T follicular helper cell (primary cell): ENCODE data around the gene DACT1.
"Not testable (repeated sequence)": the region's sequence is repeated elsewhere in the genome, so short reads cannot be mapped to it uniquely, and the experiment has no call there.

Source experiments
- DNase-seq: peaks from one replicate; pipeline ENCODE4 v3.0.0-alpha.2; 2020; ENCODE audit warnings: low read depth
- total RNA-seq, 2 experiments: gene quantifications; one replicate each; lab custom pipeline; 2026; lab: John Stamatoyannopoulos, UW

DACT1 gene
- total RNA-seq: 1.4 to 5.4 reads per million in 2 experiments

GRCh38 chr14:58637391-58638230 is at the start of gene DACT1:
Gene DACT1 (plus strand): TSS chr14:58637962. CDS start chr14:58638203, 241 bp downstream.
- no peak for DNase-seq

DNA sequence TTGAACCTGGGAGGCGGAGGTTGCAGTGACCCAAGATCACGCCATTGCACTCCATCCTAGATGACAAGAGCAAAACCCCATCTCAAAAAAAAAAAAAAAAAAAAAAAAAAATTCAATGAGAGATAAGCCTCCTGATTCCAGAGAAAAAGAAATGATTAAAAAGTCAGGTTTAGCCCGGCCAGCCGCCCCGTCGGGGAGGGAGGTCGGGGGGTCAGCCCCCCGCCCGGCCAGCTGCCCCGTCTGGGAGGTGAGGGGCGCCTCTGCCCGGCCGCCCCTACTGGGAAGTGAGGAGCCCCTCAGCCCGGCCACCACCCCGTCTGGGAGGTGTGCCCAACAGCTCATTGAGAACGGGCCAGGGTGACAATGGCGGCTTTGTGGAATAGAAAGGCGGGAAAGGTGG is 49.4 kb upstream of the DACT1 start:
- not testable (repeated sequence) for DNase-seq

DNA sequence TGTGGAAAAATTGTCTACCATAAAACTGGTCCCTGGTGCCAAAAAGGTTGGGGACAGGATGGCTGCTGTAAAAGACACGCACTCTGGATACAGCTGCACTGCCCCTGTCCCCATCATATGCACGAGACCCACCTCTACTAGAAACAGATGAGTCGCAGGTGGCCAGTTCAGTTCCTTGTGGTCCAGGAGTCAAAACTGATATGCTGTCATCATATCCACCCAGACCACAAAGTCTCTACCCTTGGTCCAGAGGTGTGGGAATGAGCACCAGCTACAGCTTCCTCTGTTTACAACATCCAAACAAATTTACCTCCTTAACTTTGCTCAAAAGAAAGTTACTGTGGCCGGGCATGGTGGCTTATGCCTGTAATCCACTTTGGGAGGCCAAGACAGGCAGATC is 43.8 kb upstream of the DACT1 start:
- no peak for DNase-seq

DNA sequence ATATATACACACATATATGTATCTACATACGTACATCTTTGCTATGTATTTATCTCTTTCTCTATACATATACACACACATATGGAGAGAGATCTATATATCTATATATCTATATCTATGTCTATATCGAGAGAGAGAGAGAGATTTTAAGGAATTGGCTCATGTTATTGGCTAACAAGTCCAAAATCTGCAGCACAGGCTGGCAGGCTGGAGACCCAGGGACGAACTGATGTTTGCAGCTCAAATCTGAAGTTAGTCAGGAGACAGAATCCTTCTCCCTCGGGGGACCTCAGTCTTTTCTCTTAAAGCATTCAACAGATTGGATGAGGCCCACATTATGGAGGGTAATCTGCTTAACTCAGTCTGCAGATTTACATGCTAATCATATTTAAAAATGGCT is 40.7 kb upstream of the DACT1 start:
- no peak for DNase-seq

DNA sequence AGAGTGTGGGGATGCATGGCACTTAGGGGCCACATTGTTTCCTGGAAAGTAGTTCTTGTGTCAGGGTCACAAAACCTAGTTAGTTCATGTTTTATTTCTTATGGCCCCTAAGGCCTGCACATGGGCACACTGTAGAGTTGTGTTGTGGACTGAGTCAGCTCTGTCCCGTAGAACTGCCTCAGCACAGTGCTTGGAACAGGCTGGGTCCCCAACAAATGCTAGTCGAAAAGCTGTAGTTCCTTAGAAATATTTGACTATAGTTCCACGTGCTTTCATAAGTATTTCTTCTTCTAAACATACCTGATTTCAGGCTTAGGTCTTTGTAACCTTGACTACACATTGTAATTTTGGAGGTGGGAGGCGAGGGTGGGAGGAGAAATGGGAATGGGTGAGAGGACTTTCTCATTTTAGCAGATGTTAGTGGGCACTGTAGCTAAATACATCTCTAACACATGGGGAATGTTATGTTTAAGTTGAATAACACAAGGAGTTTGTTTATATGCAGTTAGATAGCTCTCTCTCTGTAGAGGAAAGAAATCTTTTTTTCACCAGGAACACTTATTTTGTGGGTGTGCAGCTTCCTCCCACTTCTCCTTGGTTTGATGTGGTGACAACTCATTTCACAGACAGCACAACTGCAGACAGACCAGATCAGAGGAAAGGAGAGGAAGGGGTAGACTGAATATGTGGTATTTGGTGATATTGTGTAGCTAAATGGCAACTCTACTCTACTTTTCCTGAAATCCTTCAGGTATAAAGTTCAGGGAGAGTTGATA is 39.5 kb upstream of the DACT1 start:
- no peak for DNase-seq

DNA sequence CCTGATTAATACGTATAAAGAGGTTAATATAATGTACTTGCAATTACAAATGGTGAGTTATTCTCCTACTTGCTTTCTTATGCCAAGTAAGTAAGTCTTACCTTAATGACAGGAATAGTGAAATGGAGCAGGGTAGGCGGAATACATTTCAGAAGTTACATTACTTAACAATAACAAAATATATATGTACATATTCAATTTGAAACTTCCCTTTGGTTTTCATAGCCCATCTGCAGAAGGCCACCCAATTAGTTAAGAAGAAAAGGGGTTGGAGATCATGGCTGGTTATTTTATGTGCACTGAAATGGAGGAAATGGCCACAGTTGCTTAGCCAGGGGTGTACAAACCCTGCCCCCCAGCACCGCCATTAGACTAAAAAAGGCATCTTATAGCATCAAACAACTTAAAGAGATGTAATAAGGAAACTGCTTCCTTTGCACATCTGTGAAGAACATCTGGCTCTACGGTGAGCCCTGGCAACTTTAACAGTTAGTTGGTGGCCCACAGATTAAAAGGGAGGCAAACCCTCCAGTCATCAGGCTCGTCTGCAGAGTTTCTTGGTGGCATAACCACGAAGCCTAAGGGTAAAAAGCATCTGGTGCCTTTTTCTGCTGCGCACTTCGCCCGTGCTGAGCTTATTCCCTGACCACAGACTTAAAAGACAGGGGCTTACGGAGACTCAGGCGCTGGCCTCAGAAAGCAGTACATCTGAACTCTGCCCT is 38.8 kb upstream of the DACT1 start:
- no peak for DNase-seq

- no peak for DNase-seq
Observed at GRCh38 chr14:58599707-58600106, 38.1 kb upstream of the DACT1 start.

GRCh38 chr14:58605465-58605864 is 32.3 kb upstream of the DACT1 start:
- no peak for DNase-seq

- DNase-seq: no peak
Observed at GRCh38 chr14:58607131-58607951, 30.4 kb upstream of the DACT1 start.

DNA sequence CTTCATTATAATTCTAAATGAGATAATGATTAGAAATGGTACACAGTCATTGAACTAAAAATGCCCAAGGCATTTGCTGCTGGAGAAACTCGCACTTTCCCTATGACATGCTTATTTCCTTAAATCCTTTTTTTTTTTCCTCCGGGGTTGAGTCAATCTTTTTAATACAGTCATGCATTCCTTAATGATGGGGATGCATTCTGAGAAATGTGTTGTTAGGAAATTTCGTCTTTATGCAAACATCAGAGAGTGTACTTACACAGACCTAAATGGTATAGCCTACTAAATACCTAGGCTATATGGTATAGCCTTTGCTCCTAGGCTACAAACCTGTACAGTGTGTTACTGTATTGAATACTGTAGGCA is 29.8 kb upstream of the DACT1 start:
- DNase-seq: no peak

DNA sequence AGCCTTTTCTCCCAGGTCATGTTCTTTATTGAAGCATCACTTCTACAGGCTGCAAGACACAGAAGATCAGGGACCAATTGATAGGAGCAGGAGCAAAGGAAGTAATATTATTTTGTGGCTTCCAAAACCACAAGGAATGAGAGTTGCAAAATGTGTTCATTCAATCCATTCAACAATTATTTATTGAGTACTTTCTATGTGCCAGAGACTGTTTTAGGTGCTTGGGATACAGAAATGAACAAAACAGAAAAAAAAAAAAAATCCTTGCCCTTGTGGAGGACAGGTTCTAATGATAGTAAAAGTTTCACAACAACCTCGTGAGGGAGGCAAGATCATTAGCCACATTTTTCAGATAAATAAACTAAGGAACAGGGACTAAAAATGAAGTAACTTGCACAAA is 20.1 kb upstream of the DACT1 start:
- DNase-seq: no peak

DNA sequence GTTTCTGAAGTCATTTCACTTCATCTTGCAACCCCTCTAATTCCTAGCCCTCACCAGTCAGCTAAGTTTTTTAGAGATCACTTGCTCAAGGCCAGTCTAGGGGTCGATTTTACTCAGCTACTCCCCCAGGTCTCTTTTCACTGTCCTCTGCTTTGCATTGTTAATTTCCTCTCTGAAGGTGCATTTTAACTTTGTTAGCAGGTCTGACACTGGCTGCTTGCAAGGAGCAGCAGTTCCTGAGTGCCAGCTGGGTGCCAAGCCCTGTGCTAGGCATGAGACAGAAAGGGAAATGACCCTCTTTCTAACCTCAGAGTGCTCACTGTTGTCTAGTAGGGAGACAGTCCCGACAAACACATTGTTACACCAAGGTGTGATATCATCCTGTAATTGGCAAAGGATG is 17.8 kb upstream of the DACT1 start:
- no peak for DNase-seq

GRCh38 chr14:58625438-58625837 is 12.3 kb upstream of the DACT1 start:
- no peak for DNase-seq

DNA sequence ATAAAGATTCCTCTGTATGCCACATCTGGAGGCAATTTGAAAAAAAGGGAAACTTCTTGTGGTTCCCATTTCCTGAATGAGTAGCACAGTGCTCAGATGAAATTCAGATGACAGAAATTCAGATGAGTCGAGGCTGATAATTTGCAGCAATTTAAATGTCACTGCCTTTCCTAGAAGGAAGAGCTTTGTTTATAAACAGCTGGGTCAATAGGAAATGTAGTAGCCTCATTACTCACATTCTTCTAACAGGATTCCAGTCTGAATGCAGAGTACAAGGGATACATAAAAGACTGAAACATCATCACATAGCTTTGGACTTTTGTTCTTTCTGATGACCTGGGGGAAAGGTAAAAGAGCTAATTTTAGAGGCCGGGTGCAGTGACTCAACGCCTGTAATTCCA is 11.3 kb upstream of the DACT1 start:
- DNase-seq: no peak

- no peak for DNase-seq
Observed at GRCh38 chr14:58628406-58628805, 9.4 kb upstream of the DACT1 start.

DNA sequence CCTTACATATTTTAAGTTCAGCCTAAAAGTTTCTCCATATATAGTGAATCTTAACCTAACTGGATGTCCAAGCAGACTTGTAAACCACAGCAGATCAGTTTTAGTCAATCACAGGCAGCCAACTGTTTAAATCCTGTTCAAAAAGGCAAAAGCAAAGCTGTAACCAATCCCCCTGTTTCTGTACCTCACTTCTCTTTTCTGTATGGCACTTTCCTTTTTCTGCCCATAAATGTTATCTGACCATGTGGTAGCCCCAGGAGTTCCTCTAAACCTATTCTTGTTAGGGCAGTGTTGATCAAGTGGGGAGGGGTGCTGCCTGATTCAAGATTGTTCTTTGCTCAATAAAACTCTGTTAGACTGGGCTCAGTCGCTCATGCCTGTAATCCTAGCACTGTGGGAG is 8.5 kb upstream of the DACT1 start:
- no peak for DNase-seq

- no peak for DNase-seq
Observed at GRCh38 chr14:58631732-58632131, 6.0 kb upstream of the DACT1 start.

- no peak for DNase-seq
Observed at GRCh38 chr14:58633831-58634230, 3.9 kb upstream of the DACT1 start.

DNA sequence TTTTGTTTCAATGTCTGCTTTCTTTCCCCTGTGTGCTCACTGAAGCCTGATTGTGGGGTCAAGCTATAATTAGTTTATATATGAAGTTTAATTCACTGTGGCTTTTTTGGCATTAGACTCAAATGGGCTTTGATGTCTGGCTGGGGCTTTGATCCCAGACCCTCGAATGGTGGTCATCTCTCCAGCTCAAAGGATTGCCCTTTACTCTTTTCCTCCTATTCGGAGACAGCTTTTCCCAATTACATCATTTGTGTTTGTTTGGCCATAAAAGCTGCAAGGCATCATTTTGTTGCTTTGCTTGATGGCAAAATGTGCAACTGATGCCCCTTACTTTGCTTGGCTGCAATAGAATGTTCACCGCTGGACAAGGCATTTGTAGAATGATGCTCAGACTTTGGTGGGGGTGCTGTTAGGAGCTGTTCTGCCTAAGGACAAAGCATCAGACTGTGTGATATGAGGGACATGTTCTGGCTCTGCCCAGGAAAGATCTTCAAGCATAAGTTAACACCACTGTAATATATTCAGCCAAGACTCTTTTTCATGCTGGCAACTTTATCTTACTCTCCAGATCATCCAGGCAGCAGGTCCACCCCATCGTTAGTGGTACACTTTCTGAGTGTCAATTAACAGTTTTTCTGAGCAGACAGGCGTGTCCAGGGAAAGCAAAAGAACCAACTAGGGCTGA is 3.2 kb upstream of the DACT1 start:
- DNase-seq: no peak

- DNase-seq: no peak
Observed at GRCh38 chr14:58635091-58635830, 2.5 kb upstream of the DACT1 start.
